NT2/D1 (cell line): ENCODE measurements around the gene CCDC24.

Experiments
- DNase-seq: peaks from one replicate; pipeline ENCODE4 v3.0.0-alpha.2; 2011; ENCODE audit warnings: low read depth, low spot score
- H3K27me3 ChIP-seq: 2 replicates; pipeline ENCODE4 v1.6.0; 2011; ENCODE audit warnings: mild to moderate bottlenecking; ENCODE audit not compliant: insufficient read length, insufficient read depth
- H3K36me3 ChIP-seq: 2 replicates; pipeline ENCODE4 v1.6.1; 2011; ENCODE audit warnings: mild to moderate bottlenecking, low read length, mixed read lengths; ENCODE audit not compliant: insufficient read depth, insufficient read length
- H3K4me1 ChIP-seq: 2 replicates; pipeline ENCODE4 v1.5.1; 2011; ENCODE audit not compliant: insufficient read depth, insufficient read length
- H3K4me3 ChIP-seq: 2 replicates; pipeline ENCODE4 v1.5.1; 2011; ENCODE audit warnings: low read depth; ENCODE audit not compliant: insufficient read length
- H3K9ac ChIP-seq: 2 replicates; pipeline ENCODE4 v1.6.0; 2011; ENCODE audit warnings: low read depth; ENCODE audit not compliant: insufficient read length
- H3K9me3 ChIP-seq: 2 replicates; pipeline ENCODE4 v1.5.1; 2011; ENCODE audit warnings: mild to moderate bottlenecking, low read length; ENCODE audit not compliant: insufficient read depth
- SUZ12 ChIP-seq: IDR thresholded peaks from 2 replicates; pipeline ENCODE4 v1.6.1; 2011; ENCODE audit not compliant: insufficient read length, insufficient read depth; ENCODE audit errors: extremely low read depth
- YY1 ChIP-seq: IDR thresholded peaks from 2 replicates; pipeline ENCODE4 v1.6.1; 2011; ENCODE audit not compliant: insufficient read length, insufficient read depth
- ZNF274 ChIP-seq: IDR thresholded peaks from 2 replicates; pipeline ENCODE4 v1.6.1; 2011; ENCODE audit warnings: mild to moderate bottlenecking, low read depth, low read length

CCDC24 gene

GRCh38 chr1:43947874-43948437 is 43.4 kb upstream of the CCDC24 start:
- no peak for TF ChIP-seq YY1
- H3K27me3 ChIP-seq: no peaks in the 10 kb centered on the region
- H3K9ac ChIP-seq: peak overlapping the region; percentile 99
- no peaks in the 10 kb centered on the region for H3K9me3 ChIP-seq
- peaks cover 28% of the 10 kb centered on the region for H3K36me3 ChIP-seq
- H3K4me3 ChIP-seq: peak overlapping the region; percentile 98
- peaks cover 15% of the 10 kb centered on the region for H3K4me1 ChIP-seq
- DNase-seq: no peak

DNA sequence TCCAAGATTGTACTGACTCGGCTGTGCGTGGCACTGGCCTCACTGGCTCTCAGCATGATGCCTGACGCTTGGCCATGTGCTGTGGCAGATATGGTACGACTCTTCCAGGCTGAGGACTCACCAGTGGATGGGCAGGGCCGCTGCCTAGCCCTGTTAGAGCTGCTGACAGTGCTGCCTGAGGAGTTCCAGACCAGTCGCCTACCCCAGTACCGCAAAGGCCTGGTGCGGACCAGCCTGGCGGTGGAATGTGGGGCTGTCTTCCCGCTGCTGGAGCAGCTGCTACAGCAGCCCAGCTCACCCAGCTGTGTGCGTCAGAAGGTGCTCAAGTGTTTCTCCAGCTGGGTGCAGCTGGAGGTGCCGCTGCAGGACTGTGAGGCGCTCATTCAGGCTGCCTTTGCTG is 41.7 kb upstream of the CCDC24 start:
- DNase-seq: no peak
- no peak overlapping the region for H3K4me3 ChIP-seq
- H3K9me3 ChIP-seq: no peaks in the 10 kb centered on the region
- peaks cover 28% of the 10 kb centered on the region for H3K36me3 ChIP-seq
- no peak overlapping the region for H3K9ac ChIP-seq
- H3K27me3 ChIP-seq: no peaks in the 10 kb centered on the region
- TF ChIP-seq ZNF274 (no peak), SUZ12 (no peak)
- peaks cover 13% of the 10 kb centered on the region for H3K4me1 ChIP-seq

DNA sequence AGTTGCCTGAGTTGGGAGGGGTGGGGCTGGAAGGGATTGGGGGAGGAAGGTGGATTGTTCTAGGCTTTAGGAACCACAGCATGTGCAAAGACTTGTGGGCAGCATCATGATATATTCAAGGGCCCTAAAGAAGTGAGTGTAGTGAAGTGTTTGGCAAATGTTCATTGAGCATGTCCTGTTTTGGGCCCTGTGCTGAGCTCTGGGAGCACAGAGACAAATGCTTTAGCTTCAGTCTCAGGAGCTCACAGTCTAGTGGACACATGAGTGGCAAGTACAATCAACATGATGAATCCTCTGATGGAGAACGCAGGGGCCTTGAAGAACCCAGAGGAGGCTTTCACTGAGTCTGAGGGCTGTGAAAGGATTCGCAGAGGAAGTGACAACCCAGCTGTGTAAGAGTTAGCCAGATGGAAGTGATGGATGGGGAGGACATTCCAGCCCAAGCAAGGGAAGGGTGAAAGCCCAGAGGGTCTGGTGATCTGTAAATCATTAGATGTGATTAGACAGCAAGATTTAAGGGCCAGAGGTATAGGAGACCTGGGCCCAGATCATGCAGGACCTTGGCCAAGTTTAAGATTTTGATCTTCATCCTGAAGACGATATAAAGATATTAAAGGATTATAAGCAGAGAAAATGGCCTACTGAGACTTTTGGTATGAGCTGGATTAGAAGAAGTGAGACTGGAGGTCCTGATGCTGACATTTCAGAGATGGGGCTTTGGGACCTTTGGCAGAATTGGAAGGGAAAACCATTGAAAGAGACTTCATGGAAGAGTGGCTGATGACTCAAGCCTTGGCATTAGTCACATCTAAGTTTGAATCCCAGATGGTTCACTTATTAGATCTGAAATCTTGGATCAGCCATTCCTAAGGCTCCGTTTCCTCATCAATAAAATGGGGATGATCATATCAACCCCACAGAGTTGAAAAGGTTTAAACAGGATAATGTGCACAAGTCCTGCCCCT is 40.1 kb upstream of the CCDC24 start:
- H3K36me3 ChIP-seq: peaks cover 33% of the 10 kb centered on the region
- H3K27me3 ChIP-seq: no peaks in the 10 kb centered on the region
- TF ChIP-seq SUZ12 (no peak), ZNF274 (no peak), YY1 (no peak)
- peaks cover 13% of the 10 kb centered on the region for H3K4me1 ChIP-seq
- H3K9me3 ChIP-seq: no peaks in the 10 kb centered on the region
- H3K9ac ChIP-seq: no peak overlapping the region
- DNase-seq: no peak
- H3K4me3 ChIP-seq: no peak overlapping the region

DNA sequence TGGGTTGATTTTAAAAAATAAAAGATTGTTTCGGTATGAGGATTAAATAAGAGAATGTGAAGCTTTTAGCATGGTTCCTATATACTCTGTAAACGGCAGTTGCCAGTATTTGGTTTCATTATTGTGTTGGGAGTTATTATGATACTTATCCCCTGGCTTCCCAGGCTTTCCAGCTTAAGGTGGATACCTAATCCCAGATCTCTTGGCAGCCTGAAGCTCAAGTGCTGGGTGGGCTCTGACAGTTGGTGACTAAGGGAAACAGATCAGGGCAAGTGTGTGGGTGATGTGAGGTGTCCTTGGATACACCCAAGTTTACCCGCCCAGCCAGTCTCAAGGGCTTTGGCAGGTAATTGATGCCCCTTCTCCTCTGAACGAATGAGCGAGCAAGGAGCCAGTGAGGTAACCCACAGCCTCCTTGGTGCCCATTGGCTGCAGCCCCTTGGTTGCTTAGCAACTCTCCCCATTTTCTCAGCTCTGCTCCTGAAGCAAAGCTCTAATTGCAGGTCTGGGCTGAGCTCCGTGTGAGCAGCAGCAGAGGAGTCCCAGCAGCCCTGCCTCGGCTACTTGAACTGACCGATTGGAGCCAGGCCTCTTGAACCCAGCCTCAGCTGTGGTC is 38.6 kb upstream of the CCDC24 start:
- no peak overlapping the region for H3K9ac ChIP-seq
- peaks cover 8% of the 10 kb centered on the region for H3K4me1 ChIP-seq
- no peak for DNase-seq
- no peak overlapping the region for H3K4me3 ChIP-seq
- H3K27me3 ChIP-seq: no peaks in the 10 kb centered on the region
- no peaks in the 10 kb centered on the region for H3K9me3 ChIP-seq
- H3K36me3 ChIP-seq: peaks cover 48% of the 10 kb centered on the region
- TF ChIP-seq SUZ12 (no peak), ZNF274 (no peak), YY1 (no peak)

GRCh38 chr1:43953361-43953760 is 38.0 kb upstream of the CCDC24 start:
- H3K9ac ChIP-seq: no peak overlapping the region

DNA sequence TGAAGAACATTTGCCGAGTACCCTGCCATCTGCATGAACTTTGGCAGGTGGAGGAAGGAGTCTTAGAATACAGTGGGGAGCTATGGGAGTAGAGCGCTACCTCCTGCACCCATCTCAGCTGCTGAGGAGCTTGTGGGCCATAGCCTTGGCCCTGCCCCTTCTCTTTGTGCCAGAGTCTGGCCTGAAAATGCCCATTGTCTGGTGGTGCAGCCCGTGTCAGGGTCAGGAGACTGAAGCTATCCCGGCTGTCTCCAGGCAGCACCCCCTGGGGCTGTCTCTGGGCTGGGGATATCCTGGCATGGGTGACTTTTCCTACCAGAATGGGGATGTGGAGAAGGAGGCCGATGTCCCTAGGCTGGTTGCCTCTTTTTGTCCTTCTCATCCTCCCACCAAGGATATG is 37.4 kb upstream of the CCDC24 start:
- no peak overlapping the region for H3K4me3 ChIP-seq
- no peaks in the 10 kb centered on the region for H3K9me3 ChIP-seq
- H3K27me3 ChIP-seq: no peaks in the 10 kb centered on the region
- TF ChIP-seq ZNF274: no peak
- no peak for TF ChIP-seq YY1
- TF ChIP-seq SUZ12: no peak
- H3K9ac ChIP-seq: no peak overlapping the region
- H3K4me1 ChIP-seq: no peaks in the 10 kb centered on the region
- DNase-seq: no peak
- H3K36me3 ChIP-seq: peaks cover 55% of the 10 kb centered on the region

More at GRCh38 chr1:43953361-43953760, 38.0 kb upstream of the CCDC24 start:
- Histone ChIP-seq H3K27me3 (no peaks in the 10 kb centered on the region), H3K4me1 (peaks cover 3% of the 10 kb centered on the region), H3K9me3 (no peaks in the 10 kb centered on the region), H3K36me3 (peaks cover 53% of the 10 kb centered on the region), H3K4me3 (no peak overlapping the region)
- no peak for DNase-seq
- no peak for TF ChIP-seq ZNF274
- TF ChIP-seq SUZ12: no peak
- no peak for TF ChIP-seq YY1

- TF ChIP-seq YY1 (no peak), SUZ12 (no peak), ZNF274 (no peak)
- Histone ChIP-seq H3K27me3 (no peaks in the 10 kb centered on the region), H3K36me3 (peaks cover 55% of the 10 kb centered on the region), H3K9ac (no peak overlapping the region), H3K4me1 (no peaks in the 10 kb centered on the region), H3K4me3 (no peak overlapping the region), H3K9me3 (no peaks in the 10 kb centered on the region)
- DNase-seq: no peak
Observed at GRCh38 chr1:43956234-43956633, 35.2 kb upstream of the CCDC24 start.
